HCT116 (cell line): Measurements from ENCODE around the gene DDX28. TPM values are rescaled to one million over a fixed set of nuclear protein-coding genes. Genes with fewer than 3 reads are reported as not detected.

Experiments used
- ATAC-seq: fragments of 200-7000 bp; cut with Tn5 transposase; 2 replicates; pipeline ENCODE4 v1.9.1; 2020; ENCODE audit warnings: mild to moderate bottlenecking, moderate library complexity
- BruUV-seq: library from RNA; stranded (reverse); fragments of 400-500 nt; replicated peaks from 2 replicates; lab custom pipeline; 2021; lab: Mats Ljungman, UMichigan
- CTCF ChIA-PET: fragments of 300-600 bp; sonication (Branson Sonifier 250); formaldehyde crosslinking; loops from one replicate; lab custom pipeline; 2021; ENCODE audit warnings: antibody characterized with exemption; lab: Charles Lee
- POLR2A ChIA-PET: fragments of 300-600, 350-600 bp; sonication (Branson Sonifier 250); formaldehyde crosslinking; loops from one replicate; lab custom pipeline; 2021; ENCODE audit warnings: antibody characterized with exemption; lab: Charles Lee
- RAD21 ChIA-PET, 2 experiments: fragments of 300-600 bp; sonication (Branson Sonifier 250); formaldehyde crosslinking; loops; one replicate each; lab custom pipeline; 2023; ENCODE audit warnings: low total read pairs in 2 of 2; ENCODE audit not compliant: uncharacterized antibody in 2 of 2, unreplicated experiment in 2 of 2, low non-redundant PET in 1 of 2; lab: Charles Lee
- DNase-seq: peaks from one replicate; pipeline ENCODE4 v3.0.0-alpha.2; 2010; ENCODE audit warnings: low read depth, low spot score
- H2AFZ ChIP-seq: fragments of 200-600 bp; shearing (Covaris generic), sonication (generic); 2 replicates; pipeline ENCODE4 v1.6.1; 2017; ENCODE audit warnings: low read depth, mixed run types, mixed read lengths, antibody characterized with exemption, low read length; ENCODE audit not compliant: poor library complexity, severe bottlenecking
- H3K27ac ChIP-seq: 2 replicates; pipeline ENCODE4 v1.5.1; 2012; ENCODE audit warnings: low read depth, low read length
- H3K27me3 ChIP-seq: fragments of 200-600 bp; sonication (generic); 2 replicates; pipeline ENCODE4 v1.6.1; 2016; ENCODE audit warnings: mixed run types, low read length, mixed read lengths; ENCODE audit not compliant: insufficient read depth
- H3K36me3 ChIP-seq, 2 experiments: fragments of 200-500 bp in 1 of 2; fragments of 200-600 bp in 1 of 2; sonication (Bioruptor generic) in 1 of 2; sonication (generic) in 1 of 2; 2 replicates each; pipeline versions ENCODE4 v1.5.1 to v1.6.1; 2014 to 2016; ENCODE audit warnings: low read length in 2 of 2, inconsistent platforms in 1 of 2, mixed read lengths in 1 of 2, mixed run types in 1 of 2; ENCODE audit not compliant: insufficient read depth in 2 of 2, control insufficient read depth in 1 of 2
- H3K4me1 ChIP-seq, 2 experiments: fragments of 200-600 bp in 1 of 2; sonication (generic) in 1 of 2; 2 replicates each; pipeline versions ENCODE4 v1.5.1 to v1.6.1; 2012 to 2017; ENCODE audit warnings: low read length in 2 of 2, inconsistent platforms in 1 of 2, mild to moderate bottlenecking in 1 of 2, mixed read lengths in 1 of 2, mixed run types in 1 of 2, moderate library complexity in 1 of 2; ENCODE audit not compliant: insufficient read depth in 2 of 2, control insufficient read depth in 1 of 2
- H3K4me2 ChIP-seq: fragments of 200-600 bp; sonication (generic); 2 replicates; pipeline ENCODE4 v1.6.1; 2017; ENCODE audit warnings: mixed run types, low read length, mixed read lengths
- H3K4me3 ChIP-seq, 2 experiments: fragments of 200-600 bp in 1 of 2; sonication (generic) in 1 of 2; replicated peaks in 1 of 2; 2 replicates each; pipeline ENCODE4 v1.5.1; 2011 to 2016; ENCODE audit warnings: low read length in 2 of 2, control low read depth in 1 of 2, low read depth in 1 of 2, mild to moderate bottlenecking in 1 of 2, mixed read lengths in 1 of 2, mixed run types in 1 of 2
- H3K79me2 ChIP-seq: fragments of 200-600 bp; sonication (generic); 2 replicates; pipeline ENCODE4 v1.6.1; 2017; ENCODE audit warnings: mild to moderate bottlenecking, mixed run types, low read length, moderate library complexity, mixed read lengths; ENCODE audit not compliant: insufficient read depth
- H3K9ac ChIP-seq: fragments of 200-600 bp; sonication (generic); 2 replicates; pipeline ENCODE4 v1.6.1; 2016; ENCODE audit warnings: low read length, mixed read lengths
- H3K9me2 ChIP-seq: fragments of 200-600 bp; sonication (generic), shearing (Covaris generic); 2 replicates; pipeline ENCODE4 v1.6.1; 2017; ENCODE audit warnings: mixed run types, mild to moderate bottlenecking, moderate library complexity; ENCODE audit not compliant: insufficient read depth
- H3K9me3 ChIP-seq, 2 experiments: fragments of 200-500 bp in 1 of 2; fragments of 200-600 bp in 1 of 2; sonication (Bioruptor generic) in 1 of 2; sonication (generic) in 1 of 2; 2 replicates each; pipeline ENCODE4 v1.6.1; 2014 to 2017; ENCODE audit warnings: low read length in 2 of 2, mixed read lengths in 2 of 2, inconsistent platforms in 1 of 2, low read depth in 1 of 2, mild to moderate bottlenecking in 1 of 2, mixed run types in 1 of 2, moderate library complexity in 1 of 2; ENCODE audit not compliant: control insufficient read depth in 1 of 2, insufficient read depth in 1 of 2
- H4K20me1 ChIP-seq: fragments of 200-600 bp; sonication (generic), shearing (Covaris generic); 2 replicates; pipeline ENCODE4 v1.6.1; 2017; ENCODE audit warnings: mixed run types, mild to moderate bottlenecking, moderate library complexity; ENCODE audit not compliant: insufficient read depth
- CTCF ChIP-seq, 3 experiments: fragments of 200-600 bp in 1 of 3; sonication (generic) in 1 of 3; IDR thresholded peaks in 2 of 3; conservative IDR thresholded peaks in 1 of 3; 2 replicates each; pipeline ENCODE4 v1.5.1; 2012 to 2017; ENCODE audit warnings: low read depth in 2 of 3, low read length in 2 of 3, antibody characterized with exemption in 1 of 3, borderline replicate concordance in 1 of 3, control low read depth in 1 of 3, mild to moderate bottlenecking in 1 of 3, mixed read lengths in 1 of 3, mixed run types in 1 of 3, moderate library complexity in 1 of 3; ENCODE audit not compliant: insufficient read depth in 1 of 3
- EGR1 ChIP-seq: IDR thresholded peaks from 2 replicates; pipeline ENCODE4 v1.6.1; 2012; ENCODE audit warnings: low read depth
- ELF1 ChIP-seq: IDR thresholded peaks from 2 replicates; pipeline ENCODE4 v1.6.1; 2012; ENCODE audit warnings: low read depth, borderline replicate concordance
- FOSL1 ChIP-seq: IDR thresholded peaks from 2 replicates; pipeline ENCODE4 v1.6.1; 2012; ENCODE audit warnings: low read depth
- JUND ChIP-seq: IDR thresholded peaks from 2 replicates; pipeline ENCODE4 v1.6.1; 2012
- MAX ChIP-seq: IDR thresholded peaks from 2 replicates; pipeline ENCODE4 v1.6.1; 2012
- POLR2A ChIP-seq: IDR thresholded peaks from 2 replicates; pipeline ENCODE4 v1.7.0; 2011; ENCODE audit warnings: borderline replicate concordance; ENCODE audit not compliant: insufficient read depth, insufficient read length; ENCODE audit errors: extremely low read depth
- POLR2AphosphoS5 ChIP-seq: IDR thresholded peaks from 2 replicates; pipeline ENCODE4 v1.6.1; 2011; ENCODE audit warnings: mild to moderate bottlenecking, low read depth, low read length, moderate library complexity
- RAD21 ChIP-seq: IDR thresholded peaks from 2 replicates; pipeline ENCODE4 v1.6.1; 2012; ENCODE audit warnings: low read depth, mild to moderate bottlenecking
- SP1 ChIP-seq: IDR thresholded peaks from 2 replicates; pipeline ENCODE4 v1.6.1; 2012; ENCODE audit warnings: low read depth
- TCF7L2 ChIP-seq: IDR thresholded peaks from 2 replicates; pipeline ENCODE4 v1.7.0; 2011; ENCODE audit warnings: borderline replicate concordance, inconsistent platforms; ENCODE audit not compliant: insufficient read depth, insufficient read length; ENCODE audit errors: extremely low read depth
- ZBTB33 ChIP-seq: IDR thresholded peaks from 2 replicates; pipeline ENCODE4 v1.6.1; 2011; ENCODE audit warnings: mild to moderate bottlenecking, low read length, moderate library complexity; ENCODE audit not compliant: insufficient replicate concordance; ENCODE audit errors: extremely low read depth
- ZNF274 ChIP-seq: fragments of 200-500 bp; sonication (Bioruptor generic); IDR thresholded peaks from 2 replicates; pipeline ENCODE4 v1.6.1; 2014; ENCODE audit warnings: mild to moderate bottlenecking, low read depth, low read length, inconsistent platforms
- intact Hi-C: fragments of 100-400 bp; cut with micrococcal nuclease; formaldehyde crosslinking; loops from 2 replicates; pipeline ENCODE4 v1.10.0; 2022
- total RNA-seq: library from RNA; stranded (reverse); gene quantifications from one replicate; pipeline ENCODE4 v1.2.1, GENCODE V29; 2021; ENCODE audit not compliant: unreplicated experiment
- TF ChIP-seq, protein P1 (sequence below): IDR thresholded peaks from 2 replicates; pipeline ENCODE4 v1.6.1; 2012

DDX28 gene
- total RNA-seq, 1 experiment from 2014 or later = 13.8 TPM

- no peaks in the 10 kb centered on the region for H3K9me3 ChIP-seq
- DNase-seq (no peak), ATAC-seq (no peak)
- H3K36me3 ChIP-seq = no peaks in the 10 kb centered on the region
- ChIA-PET CTCF (no interaction called here), POLR2A (no interaction called here), RAD21 (no interaction called here)
- H3K27ac ChIP-seq = no peak overlapping the region
- no peak overlapping the region for H3K4me2 ChIP-seq
- no peaks in the 10 kb centered on the region for H4K20me1 ChIP-seq
- no peak overlapping the region for H3K9ac ChIP-seq
- no peaks in the 10 kb centered on the region for H3K27me3 ChIP-seq
- intact Hi-C loops = no loop called here
- H3K4me3 ChIP-seq = no peak overlapping the region
- H3K4me1 ChIP-seq = peaks cover 15 to 21% of the 10 kb centered on the region in 2 experiments
- peaks cover 22% of the 10 kb centered on the region for H3K79me2 ChIP-seq
- H3K9me2 ChIP-seq = no peaks in the 10 kb centered on the region
- TF ChIP-seq RAD21 (no peak), TCF7L2 (no peak), ELF1 (no peak), EGR1 (no peak), FOSL1 (no peak), POLR2AphosphoS5 (no peak), JUND (no peak), MAX (no peak), POLR2A (no peak), CTCF (IDR thresholded peaks at IDR 0.05 in 2 of 3, conservative IDR thresholded peaks at IDR 0.05 in 1 of 3; ENCODE audit: borderline replicate concordance in 1 of 3, insufficient read depth in 1 of 3, low read depth in 2 of 3, low read length in 2 of 3) (no peak), ZNF274 (no peak), ZBTB33 (no peak), SP1 (no peak)
- TF ChIP-seq, protein P1, sequence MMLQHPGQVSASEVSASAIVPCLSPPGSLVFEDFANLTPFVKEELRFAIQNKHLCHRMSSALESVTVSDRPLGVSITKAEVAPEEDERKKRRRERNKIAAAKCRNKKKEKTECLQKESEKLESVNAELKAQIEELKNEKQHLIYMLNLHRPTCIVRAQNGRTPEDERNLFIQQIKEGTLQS = no peak
- BruUV-seq = no TSS peak
- H2AFZ ChIP-seq = no peak overlapping the region
Measured at GRCh38 chr16:67971111-67971510, 51.9 kb downstream of the DDX28 start.

Other genes starting within 250 kb of the DDX28 start
- gene RANBP10, start 216.7 kb downstream of the DDX28 start, total RNA-seq = 16.9 TPM
- gene TSNAXIP1, start 216.3 kb downstream of the DDX28 start, total RNA-seq = 1.2 TPM
- 25.4 TPM for gene THAP11, start 180.9 kb downstream of the DDX28 start, total RNA-seq
- gene NUTF2, start 176.3 kb downstream of the DDX28 start, total RNA-seq = 145 TPM
- gene CENPT, start 175.5 kb downstream of the DDX28 start, total RNA-seq = 40.5 TPM
- 100 TPM for gene EDC4, start 150.2 kb downstream of the DDX28 start, total RNA-seq
- gene NRN1L, start 138.3 kb downstream of the DDX28 start, total RNA-seq = 1.4 TPM
- gene PSKH1, start 130.0 kb downstream of the DDX28 start, total RNA-seq = 16.2 TPM
- gene CTRL, start 91.4 kb downstream of the DDX28 start, total RNA-seq = 3.4 TPM
- 41.0 TPM for gene PSMB10, start 86.4 kb downstream of the DDX28 start, total RNA-seq
- 17.6 TPM for gene LCAT, start 79.1 kb downstream of the DDX28 start, total RNA-seq
- gene SLC12A4, start 54.6 kb downstream of the DDX28 start, total RNA-seq = 46.0 TPM
- gene DPEP3, start 42.7 kb downstream of the DDX28 start, total RNA-seq = not detected
- not detected for gene DPEP2, start 23.7 kb downstream of the DDX28 start, total RNA-seq
- not detected for gene DPEP2NB, start 7.3 kb downstream of the DDX28 start, total RNA-seq
- gene DUS2, start 52 bp upstream of the DDX28 start, total RNA-seq = 27.3 TPM
- 25.6 TPM for gene NFATC3, start 62.1 kb upstream of the DDX28 start, total RNA-seq
- 42.5 TPM for gene ESRP2, start 212.9 kb upstream of the DDX28 start, total RNA-seq
- gene PLA2G15, start 222.1 kb upstream of the DDX28 start, total RNA-seq = 7.5 TPM
- 28.5 TPM for gene SLC7A6, start 241.3 kb upstream of the DDX28 start, total RNA-seq